ENCODE measurements around the gene VSX2.

The VSX2 gene

DNA sequence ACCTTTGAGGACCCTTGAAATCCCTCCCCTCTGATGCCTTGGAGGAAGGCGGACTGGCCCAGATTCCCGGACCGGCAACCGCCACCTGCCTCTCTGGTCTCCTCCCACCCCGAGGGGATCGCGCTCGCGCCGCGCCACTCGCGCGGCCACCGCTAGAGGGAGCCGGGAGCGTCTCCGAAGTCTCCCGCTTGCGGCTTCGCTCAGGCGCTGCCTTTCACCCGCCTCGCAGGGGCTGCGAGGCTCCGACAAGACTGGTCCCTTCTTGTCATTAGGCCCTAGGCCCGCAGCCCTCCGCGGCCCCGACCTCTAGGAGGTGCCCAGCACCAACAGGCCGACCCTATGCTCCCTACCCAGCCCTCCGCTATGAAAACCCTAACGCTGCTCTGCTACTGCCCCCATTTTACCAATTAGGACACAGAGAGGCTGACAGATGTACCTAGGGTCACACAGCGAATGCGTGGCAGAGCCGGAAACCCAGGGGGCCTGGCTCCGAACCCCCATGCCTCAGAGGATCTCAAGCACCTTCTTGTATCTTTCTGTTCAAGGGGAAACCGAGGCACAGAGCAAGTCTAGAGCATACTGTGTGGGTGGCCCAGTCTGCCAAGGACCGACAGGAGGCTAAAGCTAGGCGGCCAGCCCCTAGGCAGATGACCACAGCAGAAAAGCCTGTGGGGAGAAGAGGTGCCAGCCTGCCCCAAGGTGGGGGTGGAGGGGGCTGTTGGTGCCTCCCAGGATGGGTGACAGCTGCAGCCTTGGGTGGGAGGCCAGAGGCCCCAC lies 21.4 kb upstream of the VSX2 start:
- Mint-ChIP-seq H3K9me3 (no peaks in the 10 kb centered on the region), H3K36me3 (no peaks in the 10 kb centered on the region), H3K4me1 (no peaks in the 10 kb centered on the region), H3K27ac (no peak overlapping the region), H3K4me3 (no peak overlapping the region)
- peak; percentile 84 to 89 for DNase-seq (ENCODE audit: low spot score in 2 of 2)
- peak; percentile 88 for ATAC-seq

GRCh38 chr14:74218462-74218861 lies 20.8 kb upstream of the VSX2 start:
- Mint-ChIP-seq H3K36me3 (no peaks in the 10 kb centered on the region), H3K9me3 (no peaks in the 10 kb centered on the region), H3K4me1 (no peaks in the 10 kb centered on the region), H3K4me3 (no peak overlapping the region), H3K27ac (no peak overlapping the region)
- no peak for ATAC-seq
- no peak for DNase-seq (ENCODE audit: low spot score in 2 of 2)

- Mint-ChIP-seq H3K27ac (no peak overlapping the region), H3K4me1 (no peaks in the 10 kb centered on the region), H3K9me3 (no peaks in the 10 kb centered on the region), H3K36me3 (no peaks in the 10 kb centered on the region), H3K4me3 (no peak overlapping the region)
- DNase-seq (ENCODE audit: low spot score in 2 of 2) (no peak), ATAC-seq (no peak)
Measured at GRCh38 chr14:74219277-74220205, 19.7 kb upstream of the VSX2 start.

DNA sequence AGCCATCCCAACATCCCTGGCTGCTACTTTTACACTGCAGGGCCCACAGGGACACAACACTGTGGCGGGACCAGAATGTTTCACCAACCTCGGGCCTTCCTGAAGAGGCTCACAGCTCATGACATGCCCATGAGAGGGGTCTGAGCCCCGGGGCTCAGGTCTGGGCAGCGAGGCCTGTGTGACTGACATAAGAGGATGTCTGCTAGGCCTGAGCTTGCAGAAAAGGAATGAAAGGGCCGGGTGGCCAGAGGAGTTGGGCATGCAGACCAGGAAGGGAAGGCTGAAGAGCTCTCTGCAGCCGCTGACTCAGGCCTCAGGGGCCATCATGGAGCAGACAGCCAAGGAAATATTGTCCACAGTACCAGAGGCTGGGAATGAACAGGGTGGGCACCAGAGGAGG lies 18.3 kb upstream of the VSX2 start:
- Mint-ChIP-seq H3K4me1 (no peaks in the 10 kb centered on the region), H3K36me3 (no peaks in the 10 kb centered on the region), H3K4me3 (no peak overlapping the region), H3K27ac (no peak overlapping the region), H3K9me3 (no peaks in the 10 kb centered on the region)
- no peak for ATAC-seq
- DNase-seq (ENCODE audit: low spot score in 2 of 2): no peak

DNA sequence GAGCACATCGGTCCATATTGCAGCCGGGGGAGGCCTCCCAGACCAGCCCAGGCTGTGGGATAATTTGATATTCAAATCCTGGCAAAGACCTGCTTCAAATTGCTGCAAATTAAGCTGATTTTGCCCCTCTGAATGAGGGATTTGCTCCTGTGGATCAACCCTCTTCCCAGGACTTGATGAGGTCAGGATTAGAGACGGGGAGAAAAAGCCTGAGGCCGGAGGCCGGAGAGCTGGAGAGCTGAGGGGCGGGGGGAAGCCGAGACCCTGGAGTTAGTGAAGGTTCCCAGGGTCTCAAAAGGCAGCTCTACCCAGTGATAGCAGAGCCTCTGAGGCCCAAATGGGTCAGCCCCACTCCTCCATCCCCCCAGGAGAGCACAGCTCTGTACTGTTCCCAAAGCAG lies 17.5 kb upstream of the VSX2 start:
- no peaks in the 10 kb centered on the region for H3K36me3 Mint-ChIP-seq
- H3K4me3 Mint-ChIP-seq: no peak overlapping the region
- H3K9me3 Mint-ChIP-seq: no peaks in the 10 kb centered on the region
- H3K4me1 Mint-ChIP-seq: no peaks in the 10 kb centered on the region
- no peak for DNase-seq (ENCODE audit: low spot score in 2 of 2)
- no peak overlapping the region for H3K27ac Mint-ChIP-seq
- ATAC-seq: no peak

GRCh38 chr14:74223016-74223415 lies 16.2 kb upstream of the VSX2 start:
- ATAC-seq (no peak), DNase-seq (ENCODE audit: low spot score in 2 of 2) (no peak)
- no peaks in the 10 kb centered on the region for H3K9me3 Mint-ChIP-seq
- H3K4me3 Mint-ChIP-seq: no peak overlapping the region
- no peaks in the 10 kb centered on the region for H3K36me3 Mint-ChIP-seq
- H3K4me1 Mint-ChIP-seq: no peaks in the 10 kb centered on the region
- H3K27ac Mint-ChIP-seq: no peak overlapping the region

GRCh38 chr14:74231784-74232183 lies 7.5 kb upstream of the VSX2 start:
- H3K4me3 Mint-ChIP-seq: no peak overlapping the region
- ATAC-seq (no peak), DNase-seq (ENCODE audit: low spot score in 2 of 2) (no peak)
- no peaks in the 10 kb centered on the region for H3K9me3 Mint-ChIP-seq
- no peak overlapping the region for H3K27ac Mint-ChIP-seq
- no peaks in the 10 kb centered on the region for H3K4me1 Mint-ChIP-seq
- no peaks in the 10 kb centered on the region for H3K36me3 Mint-ChIP-seq

DNA sequence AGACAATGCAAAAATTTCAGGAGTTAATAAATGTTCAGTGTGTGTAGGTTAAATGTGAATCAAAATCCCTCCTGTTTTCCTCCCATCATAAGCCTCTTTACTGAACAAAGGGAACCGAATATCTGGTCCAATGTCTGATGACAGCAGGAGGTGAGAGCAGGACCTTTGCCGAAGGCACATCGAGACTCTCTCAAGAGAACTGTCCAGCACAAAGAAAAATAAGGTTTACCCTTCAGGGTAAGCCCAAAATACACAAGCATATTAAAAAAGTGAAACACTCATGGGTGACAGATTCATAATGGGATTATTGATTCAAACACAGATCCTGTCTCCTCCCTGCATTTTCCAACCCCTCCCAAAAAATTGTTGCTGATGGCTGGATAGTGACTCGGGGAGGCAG lies 4.2 kb upstream of the VSX2 start:
- ATAC-seq: no peak
- Mint-ChIP-seq H3K4me3 (no peak overlapping the region), H3K9me3 (no peaks in the 10 kb centered on the region), H3K36me3 (no peaks in the 10 kb centered on the region), H3K4me1 (no peaks in the 10 kb centered on the region), H3K27ac (no peak overlapping the region)
- no peak for DNase-seq (ENCODE audit: low spot score in 2 of 2)

DNA sequence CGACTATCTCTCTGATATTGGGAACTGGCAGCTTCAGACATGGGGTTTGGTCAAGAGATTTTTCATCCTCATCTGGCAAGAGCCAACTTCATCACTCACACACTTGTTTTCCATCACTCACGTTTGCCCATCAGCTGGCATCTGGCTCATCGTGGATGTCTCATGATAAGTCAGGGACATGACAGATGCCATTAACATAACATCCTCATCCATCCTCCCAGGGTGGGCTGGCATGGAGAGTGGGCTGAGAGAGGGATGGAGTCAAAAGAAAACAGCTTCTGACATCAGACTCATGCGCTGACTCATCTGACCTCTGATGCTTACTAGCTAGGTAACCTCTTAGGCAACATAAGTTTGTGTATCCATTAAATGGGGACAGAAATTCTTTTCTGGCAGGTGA lies 1.8 kb upstream of the VSX2 start:
- Mint-ChIP-seq H3K4me1 (peaks cover 23% of the 10 kb centered on the region), H3K36me3 (no peaks in the 10 kb centered on the region), H3K9me3 (no peaks in the 10 kb centered on the region), H3K4me3 (no peak overlapping the region), H3K27ac (no peak overlapping the region)
- ATAC-seq (no peak), DNase-seq (ENCODE audit: low spot score in 2 of 2) (no peak)

DNA sequence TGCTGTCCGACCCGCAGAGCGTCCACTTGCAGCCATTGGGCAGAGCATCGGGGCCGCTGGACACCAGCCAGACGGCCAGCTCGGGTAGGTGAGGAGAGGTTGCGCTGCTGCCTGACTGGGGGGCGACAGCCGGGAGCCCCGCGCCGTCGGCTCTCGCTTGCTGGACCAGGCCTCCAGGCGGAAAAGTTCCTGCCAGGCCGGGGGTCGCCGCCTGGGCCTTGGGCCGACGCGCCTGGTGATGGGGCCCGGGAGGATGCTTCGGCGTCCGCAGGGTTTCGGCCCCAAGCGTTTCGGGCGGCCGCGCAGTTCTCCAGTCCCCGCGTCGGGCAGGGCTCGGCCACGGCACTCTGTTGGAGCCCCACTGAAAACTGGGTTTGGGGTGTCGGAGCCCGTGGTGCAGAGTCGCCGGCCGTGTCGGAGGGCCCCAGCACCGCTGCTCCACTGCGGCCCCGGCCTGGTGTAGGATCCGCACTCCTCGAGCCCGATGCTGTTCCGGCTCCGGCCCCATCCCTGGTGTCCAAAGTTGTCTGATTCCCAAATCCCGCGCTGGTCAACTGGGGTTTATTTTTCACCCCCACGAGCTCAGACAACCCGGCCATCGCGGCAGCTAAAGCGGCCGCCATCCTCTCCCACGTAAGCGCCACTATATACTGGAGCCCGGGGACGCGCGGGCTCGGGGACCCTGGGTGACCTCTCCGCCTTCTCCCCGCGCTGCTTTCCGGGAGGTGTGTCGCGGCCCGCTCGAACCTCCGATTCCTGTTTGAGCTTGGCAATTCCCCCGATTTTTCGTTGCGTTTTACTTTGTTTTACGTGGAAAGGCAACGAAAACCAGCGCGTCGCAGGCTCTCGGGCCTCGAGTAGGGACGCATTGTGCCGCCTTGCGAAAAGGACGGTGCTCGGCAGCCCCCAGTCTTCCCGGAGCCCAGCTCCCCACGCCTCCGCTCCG lies 872 bp downstream of the VSX2 start:
- H3K4me3 Mint-ChIP-seq: peak overlapping the region; percentile 59
- no peak for DNase-seq (ENCODE audit: low spot score in 2 of 2)
- H3K36me3 Mint-ChIP-seq: no peaks in the 10 kb centered on the region
- H3K9me3 Mint-ChIP-seq: no peaks in the 10 kb centered on the region
- H3K27ac Mint-ChIP-seq: no peak overlapping the region
- peaks cover 26% of the 10 kb centered on the region for H3K4me1 Mint-ChIP-seq
- ATAC-seq: peak; percentile 24

GRCh38 chr14:74240794-74241651 lies 1.8 kb downstream of the VSX2 start:
- H3K27ac Mint-ChIP-seq: no peak overlapping the region
- ATAC-seq (no peak), DNase-seq (ENCODE audit: low spot score in 2 of 2) (no peak)
- H3K4me3 Mint-ChIP-seq: peak overlapping the region; percentile 59
- H3K9me3 Mint-ChIP-seq: no peaks in the 10 kb centered on the region
- no peaks in the 10 kb centered on the region for H3K36me3 Mint-ChIP-seq
- peaks cover 26% of the 10 kb centered on the region for H3K4me1 Mint-ChIP-seq

DNA sequence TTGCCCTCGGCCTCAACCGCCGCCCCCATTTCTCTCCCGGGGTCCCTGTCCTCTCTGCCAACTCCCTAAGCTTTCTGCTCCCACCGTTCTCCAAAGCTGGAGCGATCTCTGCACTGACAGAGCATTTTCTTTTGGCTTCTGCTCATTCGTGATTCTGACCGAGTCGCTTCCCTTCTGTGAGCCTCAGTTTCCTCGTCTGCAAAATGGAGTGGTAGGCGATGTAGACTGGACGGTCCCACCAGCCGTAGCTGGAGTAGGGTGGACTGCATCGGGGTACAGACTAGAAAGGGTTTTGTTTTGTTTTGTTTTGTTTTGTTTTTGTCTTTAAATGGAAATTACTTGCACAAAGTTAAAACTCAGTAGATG lies 2.4 kb downstream of the VSX2 start:
- H3K36me3 Mint-ChIP-seq: no peaks in the 10 kb centered on the region
- H3K4me3 Mint-ChIP-seq: peak overlapping the region; percentile 59
- H3K27ac Mint-ChIP-seq: no peak overlapping the region
- DNase-seq (ENCODE audit: low spot score in 2 of 2) (no peak), ATAC-seq (no peak)
- H3K4me1 Mint-ChIP-seq: peaks cover 26% of the 10 kb centered on the region
- no peaks in the 10 kb centered on the region for H3K9me3 Mint-ChIP-seq

DNA sequence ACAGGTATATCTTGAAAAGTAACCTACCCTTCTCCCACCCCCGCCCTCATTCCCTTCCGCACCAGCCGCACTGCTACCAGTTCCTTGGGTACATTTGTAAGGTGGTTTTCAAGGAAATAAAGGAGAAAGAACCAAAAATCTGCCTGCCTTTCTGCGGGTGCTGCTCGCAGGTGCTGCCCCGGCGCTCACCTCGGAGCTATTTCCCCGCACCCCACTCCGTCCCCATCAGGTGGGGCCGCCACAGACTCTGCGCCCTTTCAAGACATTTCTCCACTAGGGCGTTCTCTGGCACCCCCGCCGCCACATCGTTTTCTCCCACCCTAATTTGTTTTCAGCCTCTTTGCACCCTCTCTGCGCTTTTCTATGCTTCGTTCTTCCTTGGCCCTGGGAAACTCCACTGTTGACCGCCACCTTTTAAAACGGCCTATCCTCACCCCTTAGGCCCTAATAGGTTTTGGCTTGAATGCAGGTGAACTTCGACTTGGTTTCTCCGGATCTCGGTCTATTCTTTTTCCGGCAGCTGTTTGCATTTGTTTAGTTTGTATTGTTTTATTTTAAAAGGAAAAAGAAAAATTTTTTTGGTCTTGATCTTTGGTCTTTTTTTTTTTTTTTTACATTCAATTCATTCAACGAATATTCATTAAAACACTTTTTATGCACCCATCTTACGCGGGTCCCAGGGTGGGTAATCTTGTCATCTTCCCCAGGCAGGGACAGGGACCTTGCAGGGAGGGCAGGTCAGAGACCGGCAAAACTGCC lies 3.0 kb downstream of the VSX2 start:
- no peak for ATAC-seq

DNA sequence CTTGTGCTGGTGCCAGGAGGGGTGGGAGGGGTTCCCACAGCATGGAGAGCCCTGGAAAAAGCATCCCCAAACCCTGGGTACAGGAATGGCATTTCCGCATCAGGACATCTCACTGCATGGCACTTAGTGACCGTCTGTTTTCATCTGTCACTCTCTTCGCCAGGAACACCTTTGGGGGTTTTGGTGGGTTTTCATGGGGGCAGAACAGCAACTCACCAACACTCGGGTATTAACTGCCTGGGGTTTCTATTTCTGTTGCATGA lies 3.5 kb downstream of the VSX2 start:
- Mint-ChIP-seq H3K4me1 (peaks cover 26% of the 10 kb centered on the region), H3K9me3 (no peaks in the 10 kb centered on the region), H3K36me3 (no peaks in the 10 kb centered on the region), H3K4me3 (no peak overlapping the region), H3K27ac (no peak overlapping the region)
- no peak for ATAC-seq
- no peak for DNase-seq (ENCODE audit: low spot score in 2 of 2)

More for the DNA sequence above, 3.0 kb downstream of the VSX2 start:
- Mint-ChIP-seq H3K9me3 (no peaks in the 10 kb centered on the region), H3K36me3 (no peaks in the 10 kb centered on the region), H3K4me1 (peaks cover 26% of the 10 kb centered on the region), H3K4me3 (peak overlapping the region; percentile 59), H3K27ac (no peak overlapping the region)
- DNase-seq (ENCODE audit: low spot score in 2 of 2): no peak

Measured in stimulated activated effector memory CD8-positive, alpha-beta T cell treated with anti-CD3 and anti-CD28 coated beads, Interleukin-12 subunit alpha, Interleukin-12 subunit beta, amount 100 ng/mL, for 72 hours (primary cell).